ENCODE data around the gene YPEL3.

The YPEL3 gene

GRCh38 chr16:30095166-30096078 lies 591 bp downstream of the YPEL3 start:
- Histone ChIP-seq H2AFZ (ENCODE audit: low read length) (no peak overlapping the region), H3K79me2 (ENCODE audit: insufficient read depth, low read length) (no peaks in the 10 kb centered on the region), H3K27ac (ENCODE audit: low read depth, low read length, poor library complexity, severe bottlenecking) (peak overlapping the region; percentile 88), H3K4me1 (ENCODE audit: insufficient read depth, low read length, severe bottlenecking) (peaks cover 55% of the 10 kb centered on the region), H3K9me3 (ENCODE audit: low read length) (peaks cover 22% of the 10 kb centered on the region), H3K9ac (ENCODE audit: low read length) (peak overlapping the region; percentile 90), H3K4me2 (ENCODE audit: low read length) (peak overlapping the region; percentile 99), H3K27me3 (ENCODE audit: insufficient read depth, low read length) (no peaks in the 10 kb centered on the region), H3F3A (ENCODE audit: insufficient read depth, low read length) (no peaks in the 10 kb centered on the region; the same call in 1 of the 2 replicates), H3K4me3 (ENCODE audit: low read depth, low read length, poor library complexity, severe bottlenecking) (peak overlapping the region; percentile 78), H3K36me3 (ENCODE audit: insufficient read depth, low read length) (peaks cover 17% of the 10 kb centered on the region; the same call in 1 of the 2 replicates), H4K20me1 (ENCODE audit: insufficient read depth, low read length) (no peaks in the 10 kb centered on the region), H3K9me2 (ENCODE audit: low read depth, low read length) (no peaks in the 10 kb centered on the region)
- TF ChIP-seq CTCF (IDR thresholded peaks at IDR 0.05; ENCODE audit: low read length) (no peak), EZH2 (IDR thresholded peaks at IDR 0.05; ENCODE audit: borderline replicate concordance, low read length) (no peak)

- Histone ChIP-seq H2AFZ (ENCODE audit: low read length) (no peak overlapping the region), H3K9me3 (ENCODE audit: low read length) (peaks cover 22% of the 10 kb centered on the region), H3K9me2 (ENCODE audit: low read depth, low read length) (no peaks in the 10 kb centered on the region), H4K20me1 (ENCODE audit: insufficient read depth, low read length) (no peaks in the 10 kb centered on the region), H3K27ac (ENCODE audit: low read depth, low read length, poor library complexity, severe bottlenecking) (peak overlapping the region; percentile 88), H3K4me3 (ENCODE audit: low read depth, low read length, poor library complexity, severe bottlenecking) (peak overlapping the region; percentile 78), H3K4me2 (ENCODE audit: low read length) (peak overlapping the region; percentile 99), H3K36me3 (ENCODE audit: insufficient read depth, low read length) (peaks cover 17% of the 10 kb centered on the region; the same call in 1 of the 2 replicates), H3F3A (ENCODE audit: insufficient read depth, low read length) (no peaks in the 10 kb centered on the region; the same call in 1 of the 2 replicates), H3K9ac (ENCODE audit: low read length) (peak overlapping the region; percentile 90; the same call in 1 of the 2 replicates), H3K79me2 (ENCODE audit: insufficient read depth, low read length) (no peaks in the 10 kb centered on the region), H3K27me3 (ENCODE audit: insufficient read depth, low read length) (no peaks in the 10 kb centered on the region), H3K4me1 (ENCODE audit: insufficient read depth, low read length, severe bottlenecking) (peaks cover 62% of the 10 kb centered on the region)
- TF ChIP-seq CTCF (IDR thresholded peaks at IDR 0.05; ENCODE audit: low read length) (no peak), EZH2 (IDR thresholded peaks at IDR 0.05; ENCODE audit: borderline replicate concordance, low read length) (no peak)
Observed at GRCh38 chr16:30094541-30095165, 1.4 kb downstream of the YPEL3 start.

- Histone ChIP-seq H3K27ac (ENCODE audit: low read depth, low read length, poor library complexity, severe bottlenecking) (peak overlapping the region; percentile 91), H3K9ac (ENCODE audit: low read length) (peak overlapping the region; percentile 84), H4K20me1 (ENCODE audit: insufficient read depth, low read length) (no peaks in the 10 kb centered on the region), H3K4me2 (ENCODE audit: low read length) (peak overlapping the region; percentile 87), H3K27me3 (ENCODE audit: insufficient read depth, low read length) (no peaks in the 10 kb centered on the region), H3K36me3 (ENCODE audit: insufficient read depth, low read length) (peaks cover 14% of the 10 kb centered on the region; the same call in 1 of the 2 replicates), H2AFZ (ENCODE audit: low read length) (no peak overlapping the region), H3K4me3 (ENCODE audit: low read depth, low read length, poor library complexity, severe bottlenecking) (peak overlapping the region; percentile 64), H3K9me3 (ENCODE audit: low read length) (peaks cover 10% of the 10 kb centered on the region), H3K79me2 (ENCODE audit: insufficient read depth, low read length) (no peaks in the 10 kb centered on the region), H3K9me2 (ENCODE audit: low read depth, low read length) (no peaks in the 10 kb centered on the region), H3F3A (ENCODE audit: insufficient read depth, low read length) (no peaks in the 10 kb centered on the region; the same call in 1 of the 2 replicates), H3K4me1 (ENCODE audit: insufficient read depth, low read length, severe bottlenecking) (peaks cover 62% of the 10 kb centered on the region)
- TF ChIP-seq CTCF (IDR thresholded peaks at IDR 0.05; ENCODE audit: low read length) = peak; percentile 93
- TF ChIP-seq EZH2 (IDR thresholded peaks at IDR 0.05; ENCODE audit: borderline replicate concordance, low read length) = no peak
Observed at GRCh38 chr16:30092373-30093010, 3.5 kb downstream of the YPEL3 start.
